Measurements from ENCODE around the gene KIAA0930.

DNA sequence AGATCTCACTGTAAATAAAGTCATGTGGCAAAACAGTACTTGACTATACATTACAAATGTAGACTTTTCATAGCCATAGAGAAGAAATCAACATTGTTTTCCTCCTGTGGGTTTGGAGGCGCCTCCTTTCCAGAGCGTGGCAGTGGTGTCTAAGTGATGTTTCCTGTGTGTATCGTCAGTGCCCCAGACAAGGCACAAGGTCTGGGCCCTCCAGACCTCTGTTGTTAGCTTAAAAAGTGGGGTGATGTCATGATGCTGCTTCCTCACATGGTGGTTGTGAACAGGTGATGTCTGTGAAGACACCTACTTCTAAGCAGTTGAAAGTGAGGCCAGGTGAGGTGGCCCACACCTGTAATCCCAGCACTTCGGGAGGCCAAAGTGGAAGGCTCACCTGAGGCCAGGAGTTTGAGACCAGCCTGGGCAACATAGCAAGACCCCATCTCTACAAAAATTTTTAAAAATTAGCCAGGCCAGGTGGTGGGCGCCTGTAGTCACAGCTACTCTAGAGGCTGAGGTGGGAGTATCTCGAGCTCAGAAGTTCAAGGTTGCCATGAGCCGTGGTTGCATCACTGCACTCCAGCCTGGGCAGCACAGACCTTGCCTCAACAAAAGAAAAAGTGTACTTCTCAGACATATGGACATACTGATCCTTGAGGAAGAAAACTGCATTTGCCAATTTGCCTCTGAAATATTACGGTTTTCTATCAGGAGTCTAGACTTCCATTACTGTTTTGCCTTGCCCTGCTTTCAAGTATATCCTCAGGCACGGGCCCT lies 61.2 kb downstream of the KIAA0930 start:
- TF ChIP-seq, protein P1, sequence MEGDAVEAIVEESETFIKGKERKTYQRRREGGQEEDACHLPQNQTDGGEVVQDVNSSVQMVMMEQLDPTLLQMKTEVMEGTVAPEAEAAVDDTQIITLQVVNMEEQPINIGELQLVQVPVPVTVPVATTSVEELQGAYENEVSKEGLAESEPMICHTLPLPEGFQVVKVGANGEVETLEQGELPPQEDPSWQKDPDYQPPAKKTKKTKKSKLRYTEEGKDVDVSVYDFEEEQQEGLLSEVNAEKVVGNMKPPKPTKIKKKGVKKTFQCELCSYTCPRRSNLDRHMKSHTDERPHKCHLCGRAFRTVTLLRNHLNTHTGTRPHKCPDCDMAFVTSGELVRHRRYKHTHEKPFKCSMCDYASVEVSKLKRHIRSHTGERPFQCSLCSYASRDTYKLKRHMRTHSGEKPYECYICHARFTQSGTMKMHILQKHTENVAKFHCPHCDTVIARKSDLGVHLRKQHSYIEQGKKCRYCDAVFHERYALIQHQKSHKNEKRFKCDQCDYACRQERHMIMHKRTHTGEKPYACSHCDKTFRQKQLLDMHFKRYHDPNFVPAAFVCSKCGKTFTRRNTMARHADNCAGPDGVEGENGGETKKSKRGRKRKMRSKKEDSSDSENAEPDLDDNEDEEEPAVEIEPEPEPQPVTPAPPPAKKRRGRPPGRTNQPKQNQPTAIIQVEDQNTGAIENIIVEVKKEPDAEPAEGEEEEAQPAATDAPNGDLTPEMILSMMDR (conservative IDR thresholded peaks at IDR 0.05; ENCODE audit: low read depth, low read length), result no peak
- TF ChIP-seq EZH2 (IDR thresholded peaks at IDR 0.05; ENCODE audit: borderline replicate concordance, low read depth, low read length, poor library complexity, severe bottlenecking), result no peak

All from A673 (cell line).